ENCODE data around the gene HCRTR1.

The HCRTR1 gene

DNA sequence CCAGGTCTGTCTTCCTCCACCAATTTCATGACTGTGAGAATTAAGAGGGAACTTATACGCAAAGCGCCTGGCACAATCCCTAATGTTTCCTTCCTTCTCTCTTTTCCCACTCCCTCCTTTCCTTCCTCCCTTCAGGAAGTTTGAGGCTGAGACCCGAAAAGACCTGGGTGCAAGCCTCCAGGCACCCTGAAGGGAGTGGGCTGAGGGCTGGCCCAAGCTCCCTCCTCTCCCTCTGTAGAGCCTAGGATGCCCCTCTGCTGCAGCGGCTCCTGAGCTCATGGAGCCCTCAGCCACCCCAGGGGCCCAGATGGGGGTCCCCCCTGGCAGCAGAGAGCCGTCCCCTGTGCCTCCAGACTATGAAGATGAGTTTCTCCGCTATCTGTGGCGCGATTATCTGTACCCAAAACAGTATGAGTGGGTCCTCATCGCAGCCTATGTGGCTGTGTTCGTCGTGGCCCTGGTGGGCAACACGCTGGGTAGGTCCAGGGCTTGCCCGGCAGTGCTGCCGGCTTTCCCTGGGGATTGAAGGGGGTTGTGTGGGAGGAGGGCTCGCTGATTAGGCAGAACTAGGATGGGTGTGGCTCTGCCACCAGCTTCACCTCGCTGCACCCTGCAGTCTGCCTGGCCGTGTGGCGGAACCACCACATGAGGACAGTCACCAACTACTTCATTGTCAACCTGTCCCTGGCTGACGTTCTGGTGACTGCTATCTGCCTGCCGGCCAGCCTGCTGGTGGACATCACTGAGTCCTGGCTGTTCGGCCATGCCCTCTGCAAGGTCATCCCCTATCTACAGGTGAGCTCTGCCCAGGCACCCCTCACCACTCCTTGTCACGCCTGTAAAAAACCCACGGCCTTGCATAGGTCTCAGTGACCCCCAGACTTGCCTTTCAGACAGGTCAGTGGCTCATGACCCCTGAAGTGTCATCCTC lies 1.7 kb downstream of the HCRTR1 start:
- no peak overlapping the region for H3K4me3 ChIP-seq (replicated peaks in 1 of 2; ENCODE audit: low read depth in 2 of 2, low read length in 2 of 2)
- TF ChIP-seq, protein P1, sequence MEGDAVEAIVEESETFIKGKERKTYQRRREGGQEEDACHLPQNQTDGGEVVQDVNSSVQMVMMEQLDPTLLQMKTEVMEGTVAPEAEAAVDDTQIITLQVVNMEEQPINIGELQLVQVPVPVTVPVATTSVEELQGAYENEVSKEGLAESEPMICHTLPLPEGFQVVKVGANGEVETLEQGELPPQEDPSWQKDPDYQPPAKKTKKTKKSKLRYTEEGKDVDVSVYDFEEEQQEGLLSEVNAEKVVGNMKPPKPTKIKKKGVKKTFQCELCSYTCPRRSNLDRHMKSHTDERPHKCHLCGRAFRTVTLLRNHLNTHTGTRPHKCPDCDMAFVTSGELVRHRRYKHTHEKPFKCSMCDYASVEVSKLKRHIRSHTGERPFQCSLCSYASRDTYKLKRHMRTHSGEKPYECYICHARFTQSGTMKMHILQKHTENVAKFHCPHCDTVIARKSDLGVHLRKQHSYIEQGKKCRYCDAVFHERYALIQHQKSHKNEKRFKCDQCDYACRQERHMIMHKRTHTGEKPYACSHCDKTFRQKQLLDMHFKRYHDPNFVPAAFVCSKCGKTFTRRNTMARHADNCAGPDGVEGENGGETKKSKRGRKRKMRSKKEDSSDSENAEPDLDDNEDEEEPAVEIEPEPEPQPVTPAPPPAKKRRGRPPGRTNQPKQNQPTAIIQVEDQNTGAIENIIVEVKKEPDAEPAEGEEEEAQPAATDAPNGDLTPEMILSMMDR (IDR thresholded peaks at IDR 0.05; ENCODE audit: low read depth, low read length) = no peak
- no peak for DNase-seq (ENCODE audit: low read depth in 2 of 2)

- no peak overlapping the region for H3K4me3 ChIP-seq (replicated peaks in 1 of 2; ENCODE audit: low read depth in 2 of 2, low read length in 2 of 2)
- TF ChIP-seq, protein P1 (IDR thresholded peaks at IDR 0.05; ENCODE audit: low read depth, low read length) = no peak
- no peak for DNase-seq (ENCODE audit: low read depth in 2 of 2)
Observed at GRCh38 chr1:31620631-31621497, 3.4 kb downstream of the HCRTR1 start.

- DNase-seq (ENCODE audit: low read depth in 2 of 2) = no peak
- TF ChIP-seq, protein P1 (IDR thresholded peaks at IDR 0.05; ENCODE audit: low read depth, low read length) = no peak
Observed at GRCh38 chr1:31621498-31621820, 4.0 kb downstream of the HCRTR1 start.

DNA sequence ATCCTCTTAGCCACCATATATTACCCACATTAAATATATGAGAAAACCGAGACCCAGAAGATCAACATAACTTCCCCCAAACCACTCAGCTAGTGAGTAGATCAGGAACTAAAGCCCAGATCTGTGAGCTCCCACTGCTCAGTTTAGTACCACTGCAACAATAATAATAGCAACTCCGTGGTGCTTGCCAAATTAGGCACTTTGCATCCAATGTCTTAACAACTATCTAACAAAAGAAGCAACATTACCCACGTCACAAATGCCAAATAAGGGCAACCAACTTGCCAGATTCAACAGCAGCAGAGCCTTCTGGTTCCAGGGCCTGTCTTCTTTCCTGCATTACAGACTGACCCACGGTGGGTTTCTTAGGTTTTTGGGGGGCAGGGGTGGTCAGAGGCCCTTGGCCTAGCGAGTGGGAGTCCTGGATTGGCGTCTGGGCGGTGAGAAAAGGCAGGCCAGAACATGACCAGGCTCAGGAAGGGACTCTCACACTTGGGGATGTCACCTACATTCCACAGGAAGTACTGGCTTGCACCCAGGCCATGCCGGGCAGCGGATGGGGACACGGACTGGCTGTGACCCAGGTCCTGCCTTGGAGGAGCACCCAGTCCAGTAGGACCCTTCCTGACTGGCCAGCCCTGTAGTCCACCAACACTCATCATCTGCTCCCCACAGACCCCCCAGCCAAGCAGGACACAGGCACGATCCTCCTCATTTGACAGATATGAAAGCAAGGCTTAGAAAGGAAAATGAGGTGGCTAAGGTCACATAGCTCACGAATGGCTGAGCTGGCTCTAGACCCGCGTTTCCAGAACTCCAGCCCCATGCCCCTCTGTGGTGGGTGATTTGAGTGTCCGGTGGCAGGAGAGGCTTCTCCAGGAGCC lies 4.6 kb downstream of the HCRTR1 start:
- TF ChIP-seq, protein P1 (IDR thresholded peaks at IDR 0.05; ENCODE audit: low read depth, low read length) = no peak
- DNase-seq (ENCODE audit: low read depth in 2 of 2) = no peak
- H3K4me3 ChIP-seq (replicated peaks in 1 of 2; ENCODE audit: low read depth in 2 of 2, low read length in 2 of 2) = no peak overlapping the region

More at GRCh38 chr1:31621498-31621820, 4.0 kb downstream of the HCRTR1 start:
- no peak overlapping the region for H3K4me3 ChIP-seq (replicated peaks in 1 of 2; ENCODE audit: low read depth in 2 of 2, low read length in 2 of 2)

GRCh38 chr1:31623365-31623764 lies 5.9 kb downstream of the HCRTR1 start:
- TF ChIP-seq, protein P1 (IDR thresholded peaks at IDR 0.05; ENCODE audit: low read depth, low read length) = no peak
- H3K4me3 ChIP-seq (replicated peaks in 1 of 2; ENCODE audit: low read depth in 2 of 2, low read length in 2 of 2) = no peak overlapping the region
- DNase-seq (ENCODE audit: low read depth in 2 of 2) = no peak

DNA sequence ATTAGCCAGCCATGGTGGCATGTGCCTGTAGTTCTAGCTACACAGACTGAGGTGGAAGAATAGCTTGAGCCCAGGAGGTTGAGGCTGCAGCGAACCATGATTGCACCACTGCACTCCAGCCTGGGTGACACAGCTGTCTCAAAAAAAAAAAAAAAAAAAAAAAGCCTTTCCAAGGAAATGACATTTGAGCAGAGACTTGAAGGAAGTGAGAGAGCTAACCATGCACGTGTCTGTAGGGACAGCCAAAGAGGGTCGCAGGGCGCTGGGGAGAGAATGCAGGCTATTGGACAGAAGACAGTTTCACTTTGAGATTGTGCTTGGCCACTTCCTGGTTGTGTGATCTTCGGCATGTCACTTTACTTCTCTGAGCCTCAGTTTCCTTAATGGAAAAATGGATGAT lies 6.8 kb downstream of the HCRTR1 start:
- no peak overlapping the region for H3K4me3 ChIP-seq (replicated peaks in 1 of 2; ENCODE audit: low read depth in 2 of 2, low read length in 2 of 2)
- no peak for DNase-seq (ENCODE audit: low read depth in 2 of 2)
- TF ChIP-seq, protein P1 (IDR thresholded peaks at IDR 0.05; ENCODE audit: low read depth, low read length) = no peak
